Testis (tissue), 3 donors: Measurements from ENCODE around the gene RGS11. TPM values are rescaled to one million over a fixed set of nuclear protein-coding genes. Genes with fewer than 3 reads are reported as not detected.

ENCODE experiments used
- DNase-seq: peaks from one replicate; pipeline ENCODE4 v3.0.0-alpha.2; 2019
- H3K27ac ChIP-seq, 2 donors: fragments of 200-600 bp; sonication (generic); one replicate each; pipeline ENCODE4 v1.5.1; 2019
- H3K27me3 ChIP-seq: fragments of 200-600 bp; sonication (generic); one replicate; pipeline ENCODE4 v1.5.1; 2019
- H3K36me3 ChIP-seq: fragments of 200-600 bp; sonication (generic); one replicate; pipeline ENCODE4 v1.5.1; 2017; ENCODE audit warnings: low read depth; ENCODE audit errors: missing control alignments
- H3K4me1 ChIP-seq: fragments of 200-600 bp; sonication (generic); one replicate; pipeline ENCODE4 v1.5.1; 2019
- H3K4me3 ChIP-seq, 2 donors: fragments of 200-600 bp; sonication (generic); one replicate each; pipeline ENCODE4 v1.5.1; 2017 to 2019
- H3K9me3 ChIP-seq: fragments of 200-600 bp; sonication (generic); one replicate; pipeline ENCODE4 v1.5.1; 2017
- POLR2A ChIP-seq: fragments of 450-650 bp; IDR thresholded peaks from one replicate; pipeline ENCODE4 v1.6.1; 2017; ENCODE audit warnings: antibody characterized with exemption, mild to moderate bottlenecking, moderate library complexity
- WGBS, 2 donors: methylation state at CpG; one replicate each; pipeline ENCODE4 v1.1.5; 2018; 5-methylcytosine and 5-hydroxymethylcytosine counted together
- intact Hi-C: fragments of 100-400 bp; cut with DNase I; formaldehyde crosslinking; loops from one replicate; pipeline ENCODE4 v1.15.1; 2023; ENCODE audit warnings: low total_unique reads
- polyA plus RNA-seq: library from polyadenylated mRNA; stranded (reverse); fragments of 350-450 nt; fragmentation: Illumina TruSeq; extraction: RNeasy Lipid Tissue Mini Kit (QIAGEN cat#74804); gene quantifications from one replicate; pipeline ENCODE4 v1.2.3, GENCODE V29; 2014; ENCODE audit warnings: low read depth, low replicate concordance; ENCODE audit not compliant: insufficient read depth
- total RNA-seq, 2 donors: library from RNA; depleted of rRNA; stranded (reverse); fragments of >200 nt; gene quantifications; one replicate each; pipeline ENCODE4 v1.2.3, GENCODE V29; 2016
- TF ChIP-seq, protein P1 (sequence below), 3 experiments: fragments of 450-650 bp in 2 of 3; fragments of 200-600 bp in 1 of 3; sonication (generic) in 1 of 3; IDR thresholded peaks; one replicate each; pipeline ENCODE4 v1.5.1; 2016 to 2019; ENCODE audit warnings: antibody characterized with exemption in 3 of 3, mild to moderate bottlenecking in 2 of 3, moderate library complexity in 1 of 3

The RGS11 gene
- total and polyA plus RNA-seq, 3 donors from 2014 or later, result 1.2 to 3.0 (median 2.9) TPM

DNA sequence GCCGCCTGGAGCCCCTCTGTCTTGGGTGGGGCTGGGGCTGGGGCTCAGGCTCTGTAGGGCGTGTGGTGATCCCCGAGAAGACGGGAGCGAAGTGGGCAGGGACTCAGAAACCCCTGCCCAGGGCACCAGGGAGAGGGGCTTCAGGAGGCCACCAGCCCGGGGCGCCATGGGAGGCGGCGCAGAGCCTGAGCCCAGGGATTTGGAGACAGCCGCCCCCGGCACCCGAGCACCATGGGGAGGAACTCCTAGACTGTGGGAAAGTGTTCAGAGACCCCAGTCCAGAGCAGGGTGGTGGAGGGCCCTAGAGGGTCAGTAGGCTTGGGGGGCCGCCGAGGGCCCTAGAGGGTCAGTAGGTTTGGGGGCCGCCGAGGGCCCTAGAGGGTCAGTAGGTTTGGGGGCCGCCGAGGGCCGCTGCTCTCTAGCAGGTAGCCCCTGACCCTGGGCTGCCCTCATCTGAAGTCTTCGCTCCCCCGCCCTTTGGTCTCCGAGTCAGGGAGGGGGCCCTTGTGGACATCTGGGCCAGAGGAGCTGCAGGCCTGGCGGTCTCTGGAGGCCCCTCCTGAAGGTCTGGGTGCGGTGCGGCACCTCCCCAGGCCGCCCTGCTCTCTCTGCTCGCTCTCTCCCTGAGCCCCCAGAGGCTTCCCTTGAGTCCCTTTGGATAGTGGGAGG, 5.4 kb upstream of the RGS11 start:
- intact Hi-C loops, result no loop called here
- Histone ChIP-seq H3K9me3 (no peaks in the 10 kb centered on the region), H3K27ac (no peak overlapping the region), H3K27me3 (no peaks in the 10 kb centered on the region), H3K36me3 (no peaks in the 10 kb centered on the region), H3K4me3 (peak overlapping the region in 1 of 2 donors; percentile 38), H3K4me1 (no peaks in the 10 kb centered on the region)
- 24 to 33% methylated on average over 6 to 27 of the region's 27 CpGs for WGBS, 2 donors
- TF ChIP-seq, protein P1, sequence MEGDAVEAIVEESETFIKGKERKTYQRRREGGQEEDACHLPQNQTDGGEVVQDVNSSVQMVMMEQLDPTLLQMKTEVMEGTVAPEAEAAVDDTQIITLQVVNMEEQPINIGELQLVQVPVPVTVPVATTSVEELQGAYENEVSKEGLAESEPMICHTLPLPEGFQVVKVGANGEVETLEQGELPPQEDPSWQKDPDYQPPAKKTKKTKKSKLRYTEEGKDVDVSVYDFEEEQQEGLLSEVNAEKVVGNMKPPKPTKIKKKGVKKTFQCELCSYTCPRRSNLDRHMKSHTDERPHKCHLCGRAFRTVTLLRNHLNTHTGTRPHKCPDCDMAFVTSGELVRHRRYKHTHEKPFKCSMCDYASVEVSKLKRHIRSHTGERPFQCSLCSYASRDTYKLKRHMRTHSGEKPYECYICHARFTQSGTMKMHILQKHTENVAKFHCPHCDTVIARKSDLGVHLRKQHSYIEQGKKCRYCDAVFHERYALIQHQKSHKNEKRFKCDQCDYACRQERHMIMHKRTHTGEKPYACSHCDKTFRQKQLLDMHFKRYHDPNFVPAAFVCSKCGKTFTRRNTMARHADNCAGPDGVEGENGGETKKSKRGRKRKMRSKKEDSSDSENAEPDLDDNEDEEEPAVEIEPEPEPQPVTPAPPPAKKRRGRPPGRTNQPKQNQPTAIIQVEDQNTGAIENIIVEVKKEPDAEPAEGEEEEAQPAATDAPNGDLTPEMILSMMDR (IDR thresholded peaks at IDR 0.05), result no peak
- DNase-seq, result no peak

DNA sequence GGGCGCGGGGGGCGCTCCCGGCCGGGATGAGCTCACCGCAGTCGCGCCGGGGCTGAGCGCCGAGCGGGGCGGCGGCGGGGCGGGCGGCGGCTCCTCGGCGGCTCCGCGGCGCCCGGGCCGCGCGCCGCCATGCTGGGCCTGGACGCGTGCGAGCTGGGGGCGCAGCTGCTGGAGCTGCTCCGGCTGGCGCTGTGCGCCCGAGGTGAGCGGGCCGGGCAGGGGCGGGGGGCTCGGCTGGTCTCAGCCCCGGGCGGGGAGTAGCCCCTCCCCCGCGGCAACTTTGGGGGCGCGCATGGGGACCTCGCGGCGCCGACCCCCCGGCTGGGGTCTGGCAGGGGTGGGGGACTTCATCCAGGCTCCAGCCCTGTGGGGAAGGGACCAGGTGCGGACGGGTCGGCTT, 4.8 kb upstream of the RGS11 start, which contains the start of gene ARHGDIG:
Gene ARHGDIG, plus strand, starts transcription at position 40 of the 400 bp plus-strand sequence. Its CDS starts 90 bp downstream, at position 130.
- no peak for DNase-seq

DNA sequence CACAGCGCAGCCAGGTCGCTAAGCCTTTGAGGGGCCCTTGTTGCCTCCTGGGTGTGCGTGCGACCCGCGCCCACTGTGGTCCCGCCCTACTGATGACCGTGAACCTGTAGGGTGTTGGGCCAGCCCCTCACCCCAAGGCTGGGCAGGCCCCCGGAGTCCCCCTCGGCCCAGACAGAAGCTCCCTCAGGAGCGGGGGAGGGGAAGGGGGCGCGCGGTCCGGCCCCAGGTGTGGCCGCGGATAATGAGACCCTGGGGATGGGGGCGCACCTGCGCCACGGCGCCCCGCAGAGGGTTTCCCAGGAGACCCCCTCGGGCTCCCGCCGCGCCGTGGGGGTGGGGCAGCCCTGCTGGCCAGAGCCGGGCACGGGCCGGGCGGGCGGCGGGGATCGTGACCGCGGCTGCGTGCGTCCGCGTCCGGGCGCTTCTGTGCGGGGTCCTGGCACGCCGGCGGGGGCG, 4.3 kb upstream of the RGS11 start:
- H3K27ac ChIP-seq, result no peak overlapping the region
- H3K4me3 ChIP-seq, result no peak overlapping the region
- TF ChIP-seq POLR2A, result no peak
- TF ChIP-seq, protein P1 (IDR thresholded peaks at IDR 0.05), result no peak
- WGBS, 2 donors, result 6% methylated on average over 47 of the region's 47 CpGs; no CpG with 5 or more reads in 1 of the 2 donors
- DNase-seq, result no peak
- H3K36me3 ChIP-seq, result no peaks in the 10 kb centered on the region
- H3K9me3 ChIP-seq, result no peaks in the 10 kb centered on the region
- no peaks in the 10 kb centered on the region for H3K4me1 ChIP-seq
- intact Hi-C loops, result no loop called here
- H3K27me3 ChIP-seq, result no peaks in the 10 kb centered on the region

More for the DNA sequence above, 4.8 kb upstream of the RGS11 start, which contains the start of gene ARHGDIG:
- peak within 1 kb of the TSS in 1 of 2 donors; percentile 38 for H3K4me3 ChIP-seq
- intact Hi-C loops, result no loop called here
- 0% methylated on average over 20 of the region's 54 CpGs; no CpG with 5 or more reads in 1 of the 2 donors for WGBS, 2 donors
- TF ChIP-seq, protein P1 (IDR thresholded peaks at IDR 0.05), result no peak
- TF ChIP-seq POLR2A, result no peak
- no peaks in the 10 kb centered on the region for H3K9me3 ChIP-seq
- H3K36me3 ChIP-seq, result no peaks in the 10 kb centered on the region
- H3K4me1 ChIP-seq, result no peaks in the 10 kb centered on the region
- no peaks in the 10 kb centered on the region for H3K27me3 ChIP-seq
- H3K27ac ChIP-seq, result no peak within 1 kb of the TSS

DNA sequence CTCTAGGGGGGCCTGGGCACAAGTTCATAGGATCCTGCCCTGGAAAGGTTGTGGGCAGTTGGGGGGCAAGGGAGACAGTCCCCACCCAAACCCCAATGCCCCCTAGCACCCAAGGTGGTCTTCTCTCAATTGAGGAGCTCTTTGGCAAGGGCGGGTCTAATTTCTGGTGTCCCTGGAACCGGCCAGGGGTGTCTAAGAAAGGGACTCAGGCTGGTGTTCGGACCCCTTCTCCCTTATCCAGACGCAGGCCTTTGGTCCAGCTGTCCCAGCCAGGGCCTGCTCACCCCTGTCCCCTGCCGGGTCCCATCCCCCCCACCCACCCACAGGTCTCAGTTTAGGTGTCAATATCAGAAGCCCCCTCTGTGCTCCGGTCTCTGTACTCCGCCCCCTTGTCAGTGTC, 3.8 kb upstream of the RGS11 start:
- no peaks in the 10 kb centered on the region for H3K9me3 ChIP-seq

More for the DNA sequence above, 3.8 kb upstream of the RGS11 start:
- Histone ChIP-seq H3K36me3 (no peaks in the 10 kb centered on the region), H3K4me1 (no peaks in the 10 kb centered on the region), H3K27me3 (no peaks in the 10 kb centered on the region), H3K27ac (no peak overlapping the region), H3K4me3 (no peak overlapping the region)
- 28 to 80% methylated on average over 5 to 7 of the region's 7 CpGs for WGBS, 2 donors
- intact Hi-C loops, result no loop called here
- DNase-seq, result no peak
- TF ChIP-seq POLR2A, result no peak
- TF ChIP-seq, protein P1 (IDR thresholded peaks at IDR 0.05), result no peak
